Prostate gland (tissue), 2 donors: Measurements from ENCODE around the gene EVI5.

ENCODE experiments used
- CTCF ChIP-seq, 4 experiments: fragments of 200-600 bp in 2 of 4; fragments of 450-650 bp in 2 of 4; sonication (generic) in 2 of 4; IDR thresholded peaks; 1 replicate in 3 of 4; 2 replicates in 1 of 4; pipeline ENCODE4 v1.5.1; 2016 to 2019; ENCODE audit warnings: antibody characterized with exemption in 4 of 4, mild to moderate bottlenecking in 2 of 4, moderate library complexity in 2 of 4
- POLR2A ChIP-seq: fragments of 450-650 bp; IDR thresholded peaks from one replicate; pipeline ENCODE4 v1.6.1; 2016; ENCODE audit warnings: antibody characterized with exemption, mild to moderate bottlenecking
- POLR2AphosphoS5 ChIP-seq: sonication (generic); formaldehyde crosslinking; IDR thresholded peaks from one replicate; pipeline ENCODE4 v1.6.1; 2017; ENCODE audit warnings: antibody characterized with exemption

- no peak for TF ChIP-seq POLR2A
- TF ChIP-seq CTCF (IDR thresholded peaks at IDR 0.05): no peak
- TF ChIP-seq POLR2AphosphoS5: no peak
Observed at GRCh38 chr1:92764116-92764515, 20.8 kb downstream of the EVI5 start.
